OCI-LY1 (cell line): ENCODE results near the gene PHKA2.

Experiments used
- H2AFZ ChIP-seq: fragments of 200-600 bp; sonication (generic), shearing (Covaris generic); 2 replicates; pipeline ENCODE4 v1.6.0; 2014; ENCODE audit warnings: antibody characterized with exemption, mild to moderate bottlenecking, low read length
- H3F3A ChIP-seq: fragments of 200-600 bp; sonication (generic), shearing (Covaris generic); 2 replicates; pipeline ENCODE4 v1.6.0; 2014; ENCODE audit warnings: mild to moderate bottlenecking, antibody characterized with exemption, low read length, moderate library complexity; ENCODE audit not compliant: insufficient read depth
- H3K27ac ChIP-seq: fragments of 200-600 bp; sonication (generic); 2 replicates; pipeline ENCODE4 v1.5.1; 2014; ENCODE audit warnings: low read length, mixed run types, mild to moderate bottlenecking, low read depth; ENCODE audit not compliant: poor library complexity, severe bottlenecking
- H3K27me3 ChIP-seq: fragments of 200-600 bp; sonication (generic); 2 replicates; pipeline ENCODE4 v1.6.0; 2014; ENCODE audit warnings: antibody characterized with exemption, mild to moderate bottlenecking, low read length, moderate library complexity; ENCODE audit not compliant: insufficient read depth
- H3K36me3 ChIP-seq: fragments of 200-600 bp; sonication (generic); 2 replicates; pipeline ENCODE4 v1.6.1; 2014; ENCODE audit warnings: mild to moderate bottlenecking, antibody characterized with exemption, low read length, moderate library complexity, mixed read lengths; ENCODE audit not compliant: insufficient read depth
- H3K4me1 ChIP-seq: fragments of 200-600 bp; sonication (generic); 2 replicates; pipeline ENCODE4 v1.5.1; 2014; ENCODE audit warnings: mild to moderate bottlenecking, low read length, moderate library complexity; ENCODE audit not compliant: insufficient read depth, severe bottlenecking
- H3K4me2 ChIP-seq: fragments of 200-600 bp; sonication (generic), shearing (Covaris generic); 2 replicates; pipeline ENCODE4 v1.6.1; 2014; ENCODE audit warnings: low read length
- H3K4me3 ChIP-seq: fragments of 200-600 bp; sonication (generic); 2 replicates; pipeline ENCODE4 v1.5.1; 2014; ENCODE audit warnings: low read length, low read depth, mild to moderate bottlenecking, mixed read lengths; ENCODE audit not compliant: poor library complexity, severe bottlenecking
- H3K79me2 ChIP-seq: fragments of 200-600 bp; shearing (Covaris generic); 2 replicates; pipeline ENCODE4 v1.6.1; 2016; ENCODE audit warnings: mixed run types, low read length, mixed read lengths; ENCODE audit not compliant: insufficient read depth
- H3K9ac ChIP-seq: fragments of 200-600 bp; sonication (generic), shearing (Covaris generic); 2 replicates; pipeline ENCODE4 v1.6.1; 2014; ENCODE audit warnings: mild to moderate bottlenecking, low read length, mixed read lengths
- H3K9me2 ChIP-seq: fragments of 200-600 bp; sonication (generic), shearing (Covaris generic); 2 replicates; pipeline ENCODE4 v1.6.1; 2014; ENCODE audit warnings: low read depth, mild to moderate bottlenecking, low read length, mixed read lengths
- H3K9me3 ChIP-seq: fragments of 200-600 bp; shearing (Covaris generic); 2 replicates; pipeline ENCODE4 v1.6.1; 2014; ENCODE audit warnings: low read length, mixed read lengths
- H4K20me1 ChIP-seq: fragments of 200-600 bp; sonication (generic), shearing (Covaris generic); 2 replicates; pipeline ENCODE4 v1.6.0; 2016; ENCODE audit warnings: mild to moderate bottlenecking, low read length; ENCODE audit not compliant: insufficient read depth
- EZH2 ChIP-seq: fragments of 200-600 bp; sonication (generic), shearing (Covaris generic); IDR thresholded peaks from 2 replicates; pipeline ENCODE4 v1.8.0; 2017; ENCODE audit warnings: borderline replicate concordance, mixed run types, mild to moderate bottlenecking, antibody characterized with exemption, low read length, moderate library complexity, mixed read lengths
- TF ChIP-seq, protein P1 (sequence below): fragments of 200-600 bp; sonication (generic), shearing (Covaris generic); IDR thresholded peaks from 2 replicates; pipeline ENCODE4 v1.5.1; 2017; ENCODE audit warnings: mild to moderate bottlenecking, antibody characterized with exemption, low read length, moderate library complexity, mixed read lengths

The PHKA2 gene

DNA sequence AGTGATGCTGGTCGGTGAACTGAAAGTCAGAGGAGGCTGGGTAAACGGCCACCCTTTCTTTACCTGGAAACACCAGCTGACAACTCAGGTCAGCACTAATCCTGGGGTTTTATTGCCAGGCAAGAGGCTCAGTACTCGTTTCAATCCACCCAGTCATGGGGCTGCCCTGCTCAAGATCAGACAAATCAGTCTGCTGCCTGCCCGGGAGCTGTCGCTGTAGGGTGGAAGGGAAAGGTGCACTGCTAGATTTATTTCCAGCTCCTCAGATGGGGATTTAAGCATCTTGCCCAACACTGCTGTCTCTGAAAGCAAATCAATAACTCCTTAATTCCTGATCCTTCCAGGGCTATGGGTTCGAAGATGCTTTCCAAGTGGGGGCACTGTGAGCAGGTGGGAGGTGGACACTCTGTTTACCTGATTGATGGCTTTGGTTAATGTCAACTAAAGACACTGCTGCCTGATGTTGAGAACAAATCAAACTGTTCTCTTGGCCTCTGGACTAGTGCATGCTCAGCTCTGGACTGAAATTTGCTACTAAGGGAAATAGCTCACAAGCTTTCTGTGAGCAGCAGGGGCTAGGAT is 59.3 kb downstream of the PHKA2 start:
- H3K9me3 ChIP-seq: no peaks in the 10 kb centered on the region
- H3K27me3 ChIP-seq: no peaks in the 10 kb centered on the region
- H3K4me1 ChIP-seq: no peaks in the 10 kb centered on the region
- no peaks in the 10 kb centered on the region for H3K9me2 ChIP-seq
- H3K4me2 ChIP-seq: no peak overlapping the region
- no peak overlapping the region for H2AFZ ChIP-seq
- H3K4me3 ChIP-seq: no peak overlapping the region
- H3K9ac ChIP-seq: no peak overlapping the region
- no peak overlapping the region for H3K27ac ChIP-seq
- no peaks in the 10 kb centered on the region for H3K79me2 ChIP-seq
- no peaks in the 10 kb centered on the region for H4K20me1 ChIP-seq
- H3K36me3 ChIP-seq: peaks cover 6% of the 10 kb centered on the region
- no peak for TF ChIP-seq EZH2
- TF ChIP-seq, protein P1, sequence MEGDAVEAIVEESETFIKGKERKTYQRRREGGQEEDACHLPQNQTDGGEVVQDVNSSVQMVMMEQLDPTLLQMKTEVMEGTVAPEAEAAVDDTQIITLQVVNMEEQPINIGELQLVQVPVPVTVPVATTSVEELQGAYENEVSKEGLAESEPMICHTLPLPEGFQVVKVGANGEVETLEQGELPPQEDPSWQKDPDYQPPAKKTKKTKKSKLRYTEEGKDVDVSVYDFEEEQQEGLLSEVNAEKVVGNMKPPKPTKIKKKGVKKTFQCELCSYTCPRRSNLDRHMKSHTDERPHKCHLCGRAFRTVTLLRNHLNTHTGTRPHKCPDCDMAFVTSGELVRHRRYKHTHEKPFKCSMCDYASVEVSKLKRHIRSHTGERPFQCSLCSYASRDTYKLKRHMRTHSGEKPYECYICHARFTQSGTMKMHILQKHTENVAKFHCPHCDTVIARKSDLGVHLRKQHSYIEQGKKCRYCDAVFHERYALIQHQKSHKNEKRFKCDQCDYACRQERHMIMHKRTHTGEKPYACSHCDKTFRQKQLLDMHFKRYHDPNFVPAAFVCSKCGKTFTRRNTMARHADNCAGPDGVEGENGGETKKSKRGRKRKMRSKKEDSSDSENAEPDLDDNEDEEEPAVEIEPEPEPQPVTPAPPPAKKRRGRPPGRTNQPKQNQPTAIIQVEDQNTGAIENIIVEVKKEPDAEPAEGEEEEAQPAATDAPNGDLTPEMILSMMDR: no peak
- no peaks in the 10 kb centered on the region for H3F3A ChIP-seq

DNA sequence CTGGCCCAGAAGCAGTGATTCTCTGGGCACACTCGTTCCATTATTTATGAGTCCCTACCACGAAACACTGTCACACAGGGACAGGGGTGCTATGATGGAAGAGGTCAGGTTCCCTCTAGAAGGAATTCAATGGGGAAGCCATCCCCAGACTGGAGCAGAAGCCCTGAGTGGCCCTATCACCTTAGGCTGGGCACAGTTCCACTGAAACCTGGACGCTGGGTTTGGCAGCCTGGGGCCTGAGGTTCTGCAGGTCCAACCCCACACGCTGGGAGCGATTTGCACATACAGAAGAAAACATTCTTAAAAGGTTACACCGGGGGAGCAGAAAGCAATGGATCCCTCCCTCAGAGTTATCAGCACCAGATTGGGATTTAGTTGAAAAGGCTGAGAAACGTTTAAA is 63.3 kb downstream of the PHKA2 start:
- TF ChIP-seq, protein P1: no peak
- TF ChIP-seq EZH2: no peak
- H3K9me3 ChIP-seq: no peaks in the 10 kb centered on the region
- no peaks in the 10 kb centered on the region for H3K79me2 ChIP-seq
- H3K4me3 ChIP-seq: no peak overlapping the region
- no peaks in the 10 kb centered on the region for H3F3A ChIP-seq
- H3K27me3 ChIP-seq: no peaks in the 10 kb centered on the region
- H4K20me1 ChIP-seq: no peaks in the 10 kb centered on the region
- no peaks in the 10 kb centered on the region for H3K4me1 ChIP-seq
- H3K36me3 ChIP-seq: peaks cover 26% of the 10 kb centered on the region
- no peak overlapping the region for H3K9ac ChIP-seq
- no peak overlapping the region for H3K4me2 ChIP-seq
- no peaks in the 10 kb centered on the region for H3K9me2 ChIP-seq
- no peak overlapping the region for H3K27ac ChIP-seq
- H2AFZ ChIP-seq: no peak overlapping the region

DNA sequence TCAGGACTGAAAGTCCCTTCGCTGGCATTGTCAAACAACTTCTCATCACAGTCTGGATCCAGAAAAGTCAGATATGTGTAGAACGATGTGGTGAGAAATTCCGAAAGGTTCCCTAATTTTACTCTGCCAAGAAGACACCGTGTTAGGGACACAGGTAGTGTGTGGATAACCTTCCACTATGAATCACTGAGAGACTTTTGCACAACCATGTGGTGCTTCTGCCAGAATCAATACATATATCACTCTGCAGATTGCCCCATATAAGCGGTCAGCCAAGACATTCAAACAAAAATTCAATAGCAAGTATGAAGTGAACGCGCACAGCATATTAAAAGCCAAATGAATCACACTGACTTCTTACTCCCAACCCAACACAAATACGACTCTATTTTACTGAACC is 63.8 kb downstream of the PHKA2 start:
- H3K79me2 ChIP-seq: no peaks in the 10 kb centered on the region
- no peaks in the 10 kb centered on the region for H3K9me3 ChIP-seq
- H2AFZ ChIP-seq: no peak overlapping the region
- no peaks in the 10 kb centered on the region for H3K4me1 ChIP-seq
- no peak overlapping the region for H3K4me2 ChIP-seq
- H3K4me3 ChIP-seq: no peak overlapping the region
- H3K9ac ChIP-seq: no peak overlapping the region
- TF ChIP-seq, protein P1: no peak
- TF ChIP-seq EZH2: no peak
- no peak overlapping the region for H3K27ac ChIP-seq
- no peaks in the 10 kb centered on the region for H3F3A ChIP-seq
- no peaks in the 10 kb centered on the region for H3K27me3 ChIP-seq
- no peaks in the 10 kb centered on the region for H4K20me1 ChIP-seq
- H3K9me2 ChIP-seq: no peaks in the 10 kb centered on the region
- H3K36me3 ChIP-seq: peaks cover 21% of the 10 kb centered on the region
